ENCODE measurements around the gene ZNF33A.
"Not testable (repeated sequence)": the region's sequence is repeated elsewhere in the genome, so short reads cannot be mapped to it uniquely, and the experiment has no call there.

ZNF33A gene

GRCh38 chr10:38045129-38045528, 34.7 kb downstream of the ZNF33A start:
- no peak for DNase-seq

- no peak for DNase-seq
Measured at GRCh38 chr10:38047666-38048065, 37.2 kb downstream of the ZNF33A start.

GRCh38 chr10:38050212-38050611, 39.7 kb downstream of the ZNF33A start:
- no peak for DNase-seq

- peak; percentile 71 for DNase-seq
Measured at GRCh38 chr10:38054361-38054797, 43.9 kb downstream of the ZNF33A start.

GRCh38 chr10:38055274-38055894, 44.9 kb downstream of the ZNF33A start:
- DNase-seq, result not testable (repeated sequence)

GRCh38 chr10:38069663-38070062, 59.2 kb downstream of the ZNF33A start:
- peak; percentile 65 for DNase-seq

GRCh38 chr10:38070501-38070900, 60.0 kb downstream of the ZNF33A start:
- no peak for DNase-seq

GRCh38 chr10:38072552-38072951, 62.1 kb downstream of the ZNF33A start:
- no peak for DNase-seq

GRCh38 chr10:38076687-38077086, 66.2 kb downstream of the ZNF33A start:
- DNase-seq, result no peak

- not testable (repeated sequence) for DNase-seq
Measured at GRCh38 chr10:38093318-38093717, 82.8 kb downstream of the ZNF33A start.

- DNase-seq, result no peak
Measured at GRCh38 chr10:38093816-38094157, 83.3 kb downstream of the ZNF33A start.

- peak; percentile 96 for DNase-seq
Measured at GRCh38 chr10:38094158-38094926, 83.9 kb downstream of the ZNF33A start, which contains the start of gene ZNF37A. Gene ZNF37A, plus strand, starts transcription at chr10:38094337. Its CDS starts 2,281 bp downstream, at chr10:38096618.

- no peak for DNase-seq
Measured at GRCh38 chr10:38094927-38095574, 84.6 kb downstream of the ZNF33A start.

- no peak for DNase-seq
Measured at GRCh38 chr10:38102880-38103279, 92.4 kb downstream of the ZNF33A start.

GRCh38 chr10:38103756-38104155, 93.3 kb downstream of the ZNF33A start:
- no peak for DNase-seq

GRCh38 chr10:38112159-38112558, 101.7 kb downstream of the ZNF33A start:
- DNase-seq, result no peak

Data from fibroblast of skin of back (primary cell).